Panc1 (cell line): ENCODE data around the gene MYO16. TPM values are rescaled to one million over a fixed set of nuclear protein-coding genes. Genes with fewer than 3 reads are reported as not detected.

Experiments
- ATAC-seq: fragments of 200-7000 bp; cut with Tn5 transposase; 2 replicates; pipeline ENCODE4 v1.9.1; 2020; ENCODE audit warnings: mild to moderate bottlenecking, moderate library complexity
- BruUV-seq: library from RNA; stranded (reverse); fragments of 400-500 nt; replicated peaks from 2 replicates; lab custom pipeline; 2021; lab: Mats Ljungman, UMichigan
- CTCF ChIA-PET: fragments of 300-600 bp; sonication (Branson Sonifier 250); formaldehyde crosslinking; loops from one replicate; lab custom pipeline; 2022; ENCODE audit warnings: antibody characterized with exemption; lab: Charles Lee
- POLR2A ChIA-PET: fragments of 300-600 bp; sonication (Branson Sonifier 250); formaldehyde crosslinking; loops from one replicate; lab custom pipeline; 2022; ENCODE audit warnings: antibody characterized with exemption; lab: Charles Lee
- DNase-seq: peaks from one replicate; pipeline ENCODE4 v3.0.0-alpha.2; 2010; ENCODE audit warnings: low read depth, low spot score
- H3K27ac ChIP-seq: 2 replicates; pipeline ENCODE4 v1.5.1; 2011; ENCODE audit warnings: mild to moderate bottlenecking, low read length, inconsistent platforms
- H3K27me3 ChIP-seq: fragments of 200-500 bp; sonication (Bioruptor generic); 2 replicates; pipeline ENCODE4 v1.6.0; 2014; ENCODE audit warnings: low read length, inconsistent platforms; ENCODE audit not compliant: control insufficient read depth, insufficient read depth
- H3K36me3 ChIP-seq: fragments of 200-500 bp; sonication (Bioruptor generic); 2 replicates; pipeline ENCODE4 v1.5.1; 2014; ENCODE audit warnings: inconsistent platforms, mild to moderate bottlenecking, low read length, moderate library complexity; ENCODE audit not compliant: control insufficient read depth, insufficient read depth
- H3K4me1 ChIP-seq: 2 replicates; pipeline ENCODE4 v1.5.1; 2011; ENCODE audit warnings: inconsistent platforms, mild to moderate bottlenecking, low read length, moderate library complexity; ENCODE audit not compliant: control insufficient read depth, insufficient read depth
- H3K4me3 ChIP-seq, 2 experiments: 2 replicates each; pipeline ENCODE4 v1.5.1; 2011 to 2012; ENCODE audit warnings: low read depth in 2 of 2, low read length in 2 of 2, mild to moderate bottlenecking in 2 of 2, inconsistent platforms in 1 of 2, moderate library complexity in 1 of 2
- H3K9me3 ChIP-seq: fragments of 200-500 bp; sonication (Bioruptor generic); 2 replicates; pipeline ENCODE4 v1.5.1; 2014; ENCODE audit warnings: low read depth, mild to moderate bottlenecking, inconsistent platforms, low read length, moderate library complexity; ENCODE audit not compliant: control insufficient read depth, insufficient read depth
- POLR2AphosphoS5 ChIP-seq: IDR thresholded peaks from 2 replicates; pipeline ENCODE4 v1.6.1; 2012; ENCODE audit warnings: mild to moderate bottlenecking, low read depth, low read length, moderate library complexity
- REST ChIP-seq, 2 experiments: IDR thresholded peaks; 2 replicates each; pipeline ENCODE4 v1.6.1; 2011 to 2012; ENCODE audit warnings: low read depth in 2 of 2, control low read depth in 1 of 2, low read length in 1 of 2, mild to moderate bottlenecking in 1 of 2, moderate library complexity in 1 of 2; ENCODE audit not compliant: insufficient read depth in 1 of 2
- SIN3A ChIP-seq: IDR thresholded peaks from 2 replicates; pipeline ENCODE4 v1.6.1; 2012; ENCODE audit warnings: low read depth, mild to moderate bottlenecking, low read length, moderate library complexity, borderline replicate concordance; ENCODE audit not compliant: insufficient read depth
- TCF7L2 ChIP-seq: IDR thresholded peaks from 2 replicates; pipeline ENCODE4 v1.6.1; 2011; ENCODE audit warnings: mild to moderate bottlenecking, low read depth, low read length, inconsistent platforms
- in situ Hi-C: cut with HindIII; loops from 2 replicates; pipeline ENCODE4 v1.10.0; 2016; ENCODE audit warnings: low sequenced_read_pairs, low pct_unique_long_range_greater_than_20kb
- intact Hi-C: fragments of 100-400 bp; cut with micrococcal nuclease; formaldehyde crosslinking; loops from one replicate; pipeline ENCODE4 v1.10.0; 2022; ENCODE audit not compliant: unreplicated experiment
- total RNA-seq: library from RNA; stranded (reverse); gene quantifications from one replicate; pipeline ENCODE4 v1.2.1, GENCODE V29; 2021; ENCODE audit not compliant: unreplicated experiment
- TF ChIP-seq, protein P1 (sequence below): fragments of 450-650 bp; IDR thresholded peaks from 2 replicates; pipeline ENCODE4 v1.5.1; 2017; ENCODE audit warnings: mild to moderate bottlenecking

MYO16 gene
- total RNA-seq, 1 experiment from 2014 or later: 0.08 TPM

DNA sequence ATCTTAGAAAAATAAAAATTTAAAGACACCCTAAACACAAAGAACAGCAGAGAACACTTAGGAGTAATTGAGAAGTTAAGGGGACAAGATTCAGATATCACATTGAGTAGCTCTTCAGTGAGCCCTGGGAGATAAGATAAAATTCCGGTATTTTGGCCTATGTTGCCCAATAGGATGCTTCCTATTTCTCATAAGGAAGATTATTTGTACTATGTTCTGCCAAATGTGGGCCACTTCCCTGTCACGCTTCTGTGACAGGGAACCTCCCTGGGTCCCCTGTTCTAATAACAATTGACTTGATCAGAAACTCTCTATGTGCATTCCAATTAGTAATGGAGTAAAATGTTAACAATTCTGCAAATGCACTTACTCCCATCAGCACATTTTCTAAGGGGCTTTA, 310.7 kb downstream of the MYO16 start:
- ChIA-PET CTCF (no interaction called here), POLR2A (no interaction called here)
- H3K4me3 ChIP-seq: no peak overlapping the region
- no peaks in the 10 kb centered on the region for H3K4me1 ChIP-seq
- H3K36me3 ChIP-seq: no peaks in the 10 kb centered on the region
- H3K27ac ChIP-seq: no peak overlapping the region
- BruUV-seq: no TSS peak
- no peaks in the 10 kb centered on the region for H3K27me3 ChIP-seq
- in situ Hi-C loops: no loop called here
- H3K9me3 ChIP-seq: no peaks in the 10 kb centered on the region
- TF ChIP-seq TCF7L2 (no peak), POLR2AphosphoS5 (no peak), REST (IDR thresholded peaks at IDR 0.05; ENCODE audit: insufficient read depth in 1 of 2, low read depth in 2 of 2, low read length in 1 of 2) (no peak), SIN3A (no peak)
- TF ChIP-seq, protein P1, sequence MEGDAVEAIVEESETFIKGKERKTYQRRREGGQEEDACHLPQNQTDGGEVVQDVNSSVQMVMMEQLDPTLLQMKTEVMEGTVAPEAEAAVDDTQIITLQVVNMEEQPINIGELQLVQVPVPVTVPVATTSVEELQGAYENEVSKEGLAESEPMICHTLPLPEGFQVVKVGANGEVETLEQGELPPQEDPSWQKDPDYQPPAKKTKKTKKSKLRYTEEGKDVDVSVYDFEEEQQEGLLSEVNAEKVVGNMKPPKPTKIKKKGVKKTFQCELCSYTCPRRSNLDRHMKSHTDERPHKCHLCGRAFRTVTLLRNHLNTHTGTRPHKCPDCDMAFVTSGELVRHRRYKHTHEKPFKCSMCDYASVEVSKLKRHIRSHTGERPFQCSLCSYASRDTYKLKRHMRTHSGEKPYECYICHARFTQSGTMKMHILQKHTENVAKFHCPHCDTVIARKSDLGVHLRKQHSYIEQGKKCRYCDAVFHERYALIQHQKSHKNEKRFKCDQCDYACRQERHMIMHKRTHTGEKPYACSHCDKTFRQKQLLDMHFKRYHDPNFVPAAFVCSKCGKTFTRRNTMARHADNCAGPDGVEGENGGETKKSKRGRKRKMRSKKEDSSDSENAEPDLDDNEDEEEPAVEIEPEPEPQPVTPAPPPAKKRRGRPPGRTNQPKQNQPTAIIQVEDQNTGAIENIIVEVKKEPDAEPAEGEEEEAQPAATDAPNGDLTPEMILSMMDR: no peak
- ATAC-seq (no peak), DNase-seq (no peak)
- intact Hi-C loops: no loop called here

- ATAC-seq (no peak), DNase-seq (no peak)
- no peak overlapping the region for H3K4me3 ChIP-seq
- no TSS peak for BruUV-seq
- no peaks in the 10 kb centered on the region for H3K36me3 ChIP-seq
- no peaks in the 10 kb centered on the region for H3K9me3 ChIP-seq
- ChIA-PET CTCF (no interaction called here), POLR2A (no interaction called here)
- in situ Hi-C loops: no loop called here
- no peaks in the 10 kb centered on the region for H3K27me3 ChIP-seq
- H3K4me1 ChIP-seq: no peaks in the 10 kb centered on the region
- intact Hi-C loops: no loop called here
- TF ChIP-seq TCF7L2 (no peak), REST (IDR thresholded peaks at IDR 0.05; ENCODE audit: insufficient read depth in 1 of 2, low read depth in 2 of 2, low read length in 1 of 2) (no peak)
- TF ChIP-seq, protein P1: no peak
- no peak overlapping the region for H3K27ac ChIP-seq
These were observed 314.4 kb downstream of the MYO16 start for GRCh38 chr13:108943842-108944241.
